Peyer's patch (tissue), 4 donors: ENCODE data around the gene SFXN3. TPM values are rescaled to one million over a fixed set of nuclear protein-coding genes. Genes with fewer than 3 reads are reported as not detected.
"Not testable (repeated sequence)": the region's sequence is repeated elsewhere in the genome, so short reads cannot be mapped to it uniquely, and the experiment has no call there.

Experiments used
- DNase-seq, 3 donors: peaks; one replicate each; pipeline ENCODE4 v3.0.0-alpha.2; 2017 to 2019
- H3K27ac ChIP-seq, 4 donors: fragments of 200-600 bp; sonication (generic); one replicate each; pipeline ENCODE4 v1.5.1; 2016 to 2019
- H3K27me3 ChIP-seq, 2 donors: fragments of 200-600 bp; sonication (generic); one replicate each; pipeline ENCODE4 v1.5.1; 2019
- H3K36me3 ChIP-seq, 3 donors: fragments of 200-600 bp; sonication (generic); one replicate each; pipeline ENCODE4 v1.5.1; 2016 to 2019
- H3K4me1 ChIP-seq, 4 donors: fragments of 200-600 bp; sonication (generic); one replicate each; pipeline ENCODE4 v1.5.1; 2016 to 2019
- H3K4me3 ChIP-seq, 4 donors: fragments of 200-600 bp; sonication (generic); 1 replicate in 3 of 4; 2 replicates in 1 of 4; pipeline ENCODE4 v1.5.1; 2016 to 2019; ENCODE audit warnings: mild to moderate bottlenecking in 1 of 4
- H3K9me3 ChIP-seq, 4 donors: fragments of 200-600 bp; sonication (generic); one replicate each; pipeline ENCODE4 v1.5.1; 2016 to 2019; ENCODE audit warnings: mild to moderate bottlenecking in 1 of 4
- CTCF ChIP-seq, 6 experiments: fragments of 450-650 bp in 4 of 6; fragments of 200-600 bp in 2 of 6; sonication (generic) in 1 of 6; IDR thresholded peaks; one replicate each; pipeline ENCODE4 v1.5.1; 2017 to 2019; ENCODE audit warnings: antibody characterized with exemption in 6 of 6, mild to moderate bottlenecking in 3 of 6, moderate library complexity in 1 of 6
- POLR2A ChIP-seq, 2 donors: fragments of 450-650 bp; IDR thresholded peaks; one replicate each; pipeline ENCODE4 v1.5.1; 2017; ENCODE audit warnings: antibody characterized with exemption in 2 of 2, mild to moderate bottlenecking in 2 of 2, moderate library complexity in 2 of 2
- total RNA-seq, 4 donors: library from RNA; depleted of rRNA; stranded (reverse); fragments of >200 nt; gene quantifications; one replicate each; pipeline ENCODE4 v1.1.0, GENCODE V29; 2016

Gene SFXN3
- total RNA-seq, 4 donors from 2014 or later: 165 to 772 (median 494) TPM

GRCh38 chr10:101032637-101033224 is 1.7 kb downstream of the SFXN3 start:
- H3K9me3 ChIP-seq: no peaks in the 10 kb centered on the region
- TF ChIP-seq CTCF (IDR thresholded peaks at IDR 0.05): peak in 1 of 6 experiments; percentile 4
- peak; percentile 65 to 67 for TF ChIP-seq POLR2A (IDR thresholded peaks at IDR 0.05)
- H3K4me1 ChIP-seq: peaks cover 0 to 27% (median 7%) of the 10 kb centered on the region in 4 donors
- peak overlapping the region; percentile 92 to 100 (median 98) for H3K27ac ChIP-seq
- H3K27me3 ChIP-seq: no peaks in the 10 kb centered on the region
- peak in 1 of 3 donors; percentile 21 for DNase-seq
- peak overlapping the region; percentile 67 to 88 (median 77) for H3K4me3 ChIP-seq
- H3K36me3 ChIP-seq: peaks cover 0 to 32% (median 0%) of the 10 kb centered on the region in 3 donors

- peaks cover 0 to 27% (median 7%) of the 10 kb centered on the region in 4 donors for H3K4me1 ChIP-seq
- H3K27me3 ChIP-seq: no peaks in the 10 kb centered on the region
- no peak for DNase-seq
- H3K27ac ChIP-seq: peak overlapping the region; percentile 92 to 100 (median 98)
- H3K9me3 ChIP-seq: no peaks in the 10 kb centered on the region
- H3K4me3 ChIP-seq: peak overlapping the region in 2 of 4 donors; percentile 67 to 88
- H3K36me3 ChIP-seq: peaks cover 0 to 37% (median 0%) of the 10 kb centered on the region in 3 donors
- TF ChIP-seq POLR2A (IDR thresholded peaks at IDR 0.05) (no peak), CTCF (IDR thresholded peaks at IDR 0.05) (no peak)
These were observed 2.2 kb downstream of the SFXN3 start for GRCh38 chr10:101033276-101033675.

GRCh38 chr10:101034404-101034803 is 3.4 kb downstream of the SFXN3 start:
- Histone ChIP-seq H3K4me1 (peaks cover 0 to 27% (median 7%) of the 10 kb centered on the region in 4 donors), H3K36me3 (peaks cover 0 to 48% (median 0%) of the 10 kb centered on the region in 3 donors), H3K27ac (peak overlapping the region in 2 of 4 donors; percentile 37 to 50), H3K4me3 (peak overlapping the region in 1 of 4 donors; percentile 2)
- DNase-seq: peak in 2 of 3 donors; percentile 70 to 73
- peak in 1 of 2 donors; percentile 51 for TF ChIP-seq POLR2A (IDR thresholded peaks at IDR 0.05)
- H3K27me3 ChIP-seq, H3K9me3 ChIP-seq: not testable (repeated sequence)

- TF ChIP-seq POLR2A (IDR thresholded peaks at IDR 0.05) (no peak), CTCF (IDR thresholded peaks at IDR 0.05) (no peak)
- no peak for DNase-seq
- no peaks in the 10 kb centered on the region for H3K9me3 ChIP-seq
- H3K4me1 ChIP-seq: peaks cover 0 to 26% (median 7%) of the 10 kb centered on the region in 4 donors
- peaks cover 0 to 57% (median 0%) of the 10 kb centered on the region in 3 donors for H3K36me3 ChIP-seq
- no peak overlapping the region for H3K27ac ChIP-seq
- H3K4me3 ChIP-seq: no peak overlapping the region
- no peaks in the 10 kb centered on the region for H3K27me3 ChIP-seq
These were observed 4.3 kb downstream of the SFXN3 start for GRCh38 chr10:101035314-101035713.

- H3K9me3 ChIP-seq: no peaks in the 10 kb centered on the region
- H3K27ac ChIP-seq: peak overlapping the region in 1 of 4 donors; percentile 9
- no peaks in the 10 kb centered on the region for H3K27me3 ChIP-seq
- peaks cover 0 to 57% (median 0%) of the 10 kb centered on the region in 3 donors for H3K36me3 ChIP-seq
- TF ChIP-seq CTCF (IDR thresholded peaks at IDR 0.05) (no peak), POLR2A (IDR thresholded peaks at IDR 0.05) (no peak)
- peaks cover 0 to 28% (median 4%) of the 10 kb centered on the region in 4 donors for H3K4me1 ChIP-seq
- H3K4me3 ChIP-seq: no peak overlapping the region
- DNase-seq: no peak
These were observed 5.1 kb downstream of the SFXN3 start for GRCh38 chr10:101035916-101036702.

- Histone ChIP-seq H3K9me3 (no peaks in the 10 kb centered on the region), H3K4me1 (peaks cover 0 to 32% (median 4%) of the 10 kb centered on the region in 4 donors), H3K4me3 (no peak overlapping the region), H3K27ac (no peak overlapping the region), H3K36me3 (peaks cover 0 to 57% (median 0%) of the 10 kb centered on the region in 3 donors), H3K27me3 (no peaks in the 10 kb centered on the region)
- no peak for DNase-seq
- TF ChIP-seq POLR2A (IDR thresholded peaks at IDR 0.05): no peak
- TF ChIP-seq CTCF (IDR thresholded peaks at IDR 0.05): no peak
These were observed 5.7 kb downstream of the SFXN3 start for GRCh38 chr10:101036726-101037125.
